GM12891 (cell line): ENCODE data around the gene TMEM126B.

ENCODE experiments used
- PAX5 ChIP-seq: IDR thresholded peaks from 2 replicates; pipeline ENCODE4 v1.6.1; 2011; ENCODE audit warnings: low read length, moderate library complexity, mild to moderate bottlenecking; ENCODE audit not compliant: insufficient read depth, severe bottlenecking
- POLR2A ChIP-seq: IDR thresholded peaks from 2 replicates; pipeline ENCODE4 v1.6.1; 2011; ENCODE audit warnings: low read depth, low read length, control low read depth
- POLR2AphosphoS5 ChIP-seq: IDR thresholded peaks from 2 replicates; pipeline ENCODE4 v1.6.1; 2011; ENCODE audit warnings: low read depth, low read length, control low read depth
- POU2F2 ChIP-seq: IDR thresholded peaks from 2 replicates; pipeline ENCODE4 v1.6.1; 2011; ENCODE audit warnings: low read depth, mild to moderate bottlenecking, control low read depth, low read length, moderate library complexity
- SPI1 ChIP-seq: IDR thresholded peaks from 2 replicates; pipeline ENCODE4 v1.6.1; 2011; ENCODE audit warnings: low read depth, low read length, control low read depth
- TAF1 ChIP-seq: IDR thresholded peaks from 2 replicates; pipeline ENCODE4 v1.6.1; 2011; ENCODE audit warnings: low read depth, low read length, control low read depth

- no peak for TF ChIP-seq POLR2A
- no peak for TF ChIP-seq PAX5
- TF ChIP-seq POLR2AphosphoS5 = no peak
- no peak for TF ChIP-seq TAF1
- no peak for TF ChIP-seq SPI1
- no peak for TF ChIP-seq POU2F2
These were observed 39.8 kb downstream of the TMEM126B start for GRCh38 chr11:85668157-85668556.
